Lower leg skin (tissue), 3 donors: Measurements from ENCODE around the gene SLC9A6.

ENCODE experiments used
- CTCF ChIP-seq, 3 donors: fragments of 450-650 bp; IDR thresholded peaks; one replicate each; pipeline ENCODE4 v1.5.1; 2016; ENCODE audit warnings: antibody characterized with exemption in 3 of 3, mild to moderate bottlenecking in 3 of 3, moderate library complexity in 2 of 3
- POLR2A ChIP-seq, 2 donors: fragments of 450-650 bp; IDR thresholded peaks; one replicate each; pipeline ENCODE4 v1.6.1; 2016 to 2017; ENCODE audit warnings: antibody characterized with exemption in 2 of 2, mild to moderate bottlenecking in 1 of 2, moderate library complexity in 1 of 2

- TF ChIP-seq CTCF (IDR thresholded peaks at IDR 0.05): no peak
- TF ChIP-seq POLR2A (IDR thresholded peaks at IDR 0.05): no peak
These were observed 43.2 kb downstream of the SLC9A6 start for GRCh38 chrX:136028383-136028984.
